HEK293 (cell line): ENCODE results near the gene ARL15.

Experiments used
- KLF8 ChIP-seq: fragments of 450-650 bp; formaldehyde crosslinking; IDR thresholded peaks from 2 replicates; pipeline ENCODE4 v1.5.1; 2016; ENCODE audit warnings: missing biosample characterization, missing genetic modification characterization
- PATZ1 ChIP-seq: fragments of 450-650 bp; formaldehyde crosslinking; IDR thresholded peaks from 2 replicates; pipeline ENCODE4 v1.5.1; 2016; ENCODE audit warnings: missing biosample characterization, missing genetic modification characterization
- PRDM2 ChIP-seq: fragments of 450-650 bp; formaldehyde crosslinking; IDR thresholded peaks from 2 replicates; pipeline ENCODE4 v1.5.1; 2016; ENCODE audit warnings: missing biosample characterization, missing genetic modification characterization, borderline replicate concordance
- SETDB1 ChIP-seq: IDR thresholded peaks from one replicate; pipeline ENCODE4 v1.6.1; 2017; ENCODE audit warnings: mild to moderate bottlenecking, low read length, moderate library complexity, mixed read lengths; ENCODE audit not compliant: insufficient read length
- TSHZ1 ChIP-seq: fragments of 450-650 bp; formaldehyde crosslinking; IDR thresholded peaks from 2 replicates; pipeline ENCODE4 v1.5.1; 2016; ENCODE audit warnings: missing biosample characterization, missing genetic modification characterization, borderline replicate concordance
- WT1 ChIP-seq: fragments of 450-650 bp; formaldehyde crosslinking; IDR thresholded peaks from 2 replicates; pipeline ENCODE4 v1.5.1; 2016; ENCODE audit warnings: missing biosample characterization, missing genetic modification characterization
- YY2 ChIP-seq: fragments of 450-650 bp; formaldehyde crosslinking; IDR thresholded peaks from 2 replicates; pipeline ENCODE4 v1.5.1; 2016; ENCODE audit warnings: missing biosample characterization, missing genetic modification characterization
- ZBTB11 ChIP-seq: fragments of 450-650 bp; formaldehyde crosslinking; conservative IDR thresholded peaks from 2 replicates; pipeline ENCODE4 v1.5.1; 2016; ENCODE audit warnings: low read depth, missing biosample characterization, missing genetic modification characterization
- ZNF10 ChIP-seq: fragments of 450-650 bp; formaldehyde crosslinking; IDR thresholded peaks from 2 replicates; pipeline ENCODE4 v1.5.1; 2017; ENCODE audit warnings: missing biosample characterization, missing genetic modification characterization
- ZNF146 ChIP-seq: fragments of 450-650 bp; formaldehyde crosslinking; IDR thresholded peaks from 2 replicates; pipeline ENCODE4 v1.5.1; 2016; ENCODE audit warnings: missing biosample characterization, missing genetic modification characterization
- ZNF157 ChIP-seq: fragments of 450-650 bp; formaldehyde crosslinking; IDR thresholded peaks from 2 replicates; pipeline ENCODE4 v1.5.1; 2016; ENCODE audit warnings: missing biosample characterization, missing genetic modification characterization
- ZNF449 ChIP-seq: fragments of 450-650 bp; formaldehyde crosslinking; IDR thresholded peaks from 2 replicates; pipeline ENCODE4 v1.5.1; 2017; ENCODE audit warnings: missing biosample characterization, mild to moderate bottlenecking, missing genetic modification characterization, moderate library complexity
- ZNF48 ChIP-seq: fragments of 450-650 bp; formaldehyde crosslinking; IDR thresholded peaks from 2 replicates; pipeline ENCODE4 v1.5.1; 2016; ENCODE audit warnings: missing biosample characterization, missing genetic modification characterization
- ZNF518A ChIP-seq: fragments of 450-650 bp; formaldehyde crosslinking; conservative IDR thresholded peaks from 2 replicates; pipeline ENCODE4 v1.5.1; 2016; ENCODE audit warnings: low read depth, missing biosample characterization, missing genetic modification characterization
- ZNF571 ChIP-seq: fragments of 450-650 bp; formaldehyde crosslinking; IDR thresholded peaks from 2 replicates; pipeline ENCODE4 v1.5.0; 2017; ENCODE audit warnings: missing biosample characterization, missing genetic modification characterization
- ZNF76 ChIP-seq: fragments of 450-650 bp; formaldehyde crosslinking; IDR thresholded peaks from 2 replicates; pipeline ENCODE4; 2016; ENCODE audit warnings: low read depth, missing biosample characterization, missing genetic modification characterization, borderline replicate concordance
- ZSCAN30 ChIP-seq: fragments of 450-650 bp; IDR thresholded peaks from 2 replicates; pipeline ENCODE4 v1.5.1; 2018; ENCODE audit warnings: missing biosample characterization, mild to moderate bottlenecking, missing genetic modification characterization, moderate library complexity

The ARL15 gene

GRCh38 chr5:54347221-54347865 lies 37.0 kb upstream of the ARL15 start (continued):
- no peak for TF ChIP-seq TSHZ1 (tag by site-specific recombination)
- TF ChIP-seq ZNF48 (tag by site-specific recombination): no peak
- TF ChIP-seq SETDB1: peak; percentile 100
- no peak for TF ChIP-seq PATZ1 (tag by site-specific recombination)
- no peak for TF ChIP-seq ZNF449 (tag by site-specific recombination)
- peak; percentile 66 for TF ChIP-seq ZNF518A (tag by site-specific recombination)
- TF ChIP-seq ZNF571: no peak
- TF ChIP-seq YY2 (tag by site-specific recombination): no peak
- no peak for TF ChIP-seq ZNF76 (tag by site-specific recombination)
- no peak for TF ChIP-seq ZNF157 (tag by site-specific recombination)
- TF ChIP-seq ZNF10 (tag by site-specific recombination): no peak
- TF ChIP-seq ZNF146 (tag by site-specific recombination): no peak
- TF ChIP-seq ZSCAN30 (tag by site-specific recombination): no peak
- TF ChIP-seq WT1 (tag by site-specific recombination): no peak
- TF ChIP-seq KLF8: no peak
- TF ChIP-seq PRDM2 (tag by site-specific recombination): no peak
- TF ChIP-seq ZBTB11 (tag by site-specific recombination): no peak
